ENCODE measurements around the gene RNF4. TPM values are rescaled to one million over a fixed set of nuclear protein-coding genes. Genes with fewer than 3 reads are reported as not detected.
A peak's percentile ranks its signal among the peaks of the same experiment; 100 is the strongest.

The RNF4 gene
- total RNA-seq, 2 donors from 2014 or later: 102 to 117 TPM

- H3K4me3 Mint-ChIP-seq: peak overlapping the region; percentile 5
- peak overlapping the region; percentile 79 for H3K27ac Mint-ChIP-seq
- H3K9me3 ChIP-seq (ENCODE audit: control insufficient read depth, low read length, poor library complexity, severe bottlenecking): no peaks in the 10 kb centered on the region
- peaks cover 5% of the 10 kb centered on the region for H3K36me3 Mint-ChIP-seq (ENCODE audit: low read depth)
- H3K27me3 Mint-ChIP-seq: no peaks in the 10 kb centered on the region
- ATAC-seq (peak; percentile 17), DNase-seq (no peak)
- H3K4me1 Mint-ChIP-seq: peaks cover 71% of the 10 kb centered on the region
Measured at GRCh38 chr4:2478229-2478628, 9.3 kb downstream of the RNF4 start.

- H3K9me3 ChIP-seq (ENCODE audit: control insufficient read depth, low read length, poor library complexity, severe bottlenecking): no peaks in the 10 kb centered on the region
- Mint-ChIP-seq H3K27ac (peak overlapping the region; percentile 79), H3K27me3 (no peaks in the 10 kb centered on the region), H3K36me3 (ENCODE audit: low read depth) (peaks cover 5% of the 10 kb centered on the region), H3K4me3 (peak overlapping the region; percentile 67), H3K4me1 (peaks cover 78% of the 10 kb centered on the region)
- no peak for DNase-seq
- no peak for ATAC-seq
Measured at GRCh38 chr4:2480649-2481048, 11.7 kb downstream of the RNF4 start.

GRCh38 chr4:2482192-2482591 lies 13.3 kb downstream of the RNF4 start:
- ATAC-seq (no peak), DNase-seq (no peak)
- H3K27me3 Mint-ChIP-seq: no peaks in the 10 kb centered on the region
- H3K27ac Mint-ChIP-seq: peak overlapping the region; percentile 83
- H3K4me1 Mint-ChIP-seq: peaks cover 80% of the 10 kb centered on the region
- peaks cover 2% of the 10 kb centered on the region for H3K36me3 Mint-ChIP-seq (ENCODE audit: low read depth)
- peak overlapping the region; percentile 80 for H3K4me3 Mint-ChIP-seq
- H3K9me3 ChIP-seq (ENCODE audit: control insufficient read depth, low read length, poor library complexity, severe bottlenecking): no peaks in the 10 kb centered on the region

- H3K9me3 ChIP-seq (ENCODE audit: control insufficient read depth, low read length, poor library complexity, severe bottlenecking): no peaks in the 10 kb centered on the region
- peak overlapping the region; percentile 80 for H3K4me3 Mint-ChIP-seq
- DNase-seq (no peak), ATAC-seq (peak; percentile 12)
- H3K27ac Mint-ChIP-seq: peak overlapping the region; percentile 83
- H3K36me3 Mint-ChIP-seq (ENCODE audit: low read depth): peaks cover 2% of the 10 kb centered on the region
- H3K27me3 Mint-ChIP-seq: no peaks in the 10 kb centered on the region
- H3K4me1 Mint-ChIP-seq: peaks cover 79% of the 10 kb centered on the region
Measured at GRCh38 chr4:2482693-2483092, 13.8 kb downstream of the RNF4 start.

- ATAC-seq (no peak), DNase-seq (no peak)
- peak overlapping the region; percentile 83 for H3K27ac Mint-ChIP-seq
- no peaks in the 10 kb centered on the region for H3K9me3 ChIP-seq (ENCODE audit: control insufficient read depth, low read length, poor library complexity, severe bottlenecking)
- H3K27me3 Mint-ChIP-seq: no peaks in the 10 kb centered on the region
- H3K4me3 Mint-ChIP-seq: no peak overlapping the region
- peaks cover 79% of the 10 kb centered on the region for H3K4me1 Mint-ChIP-seq
- peaks cover 2% of the 10 kb centered on the region for H3K36me3 Mint-ChIP-seq (ENCODE audit: low read depth)
Measured at GRCh38 chr4:2483237-2483636, 14.3 kb downstream of the RNF4 start.

GRCh38 chr4:2484185-2484584 lies 15.3 kb downstream of the RNF4 start:
- peaks cover 72% of the 10 kb centered on the region for H3K4me1 Mint-ChIP-seq
- DNase-seq (no peak), ATAC-seq (no peak)
- H3K36me3 Mint-ChIP-seq (ENCODE audit: low read depth): peaks cover 2% of the 10 kb centered on the region
- H3K9me3 ChIP-seq (ENCODE audit: control insufficient read depth, low read length, poor library complexity, severe bottlenecking): no peaks in the 10 kb centered on the region
- peak overlapping the region; percentile 88 for H3K27ac Mint-ChIP-seq
- H3K4me3 Mint-ChIP-seq: peak overlapping the region; percentile 90
- H3K27me3 Mint-ChIP-seq: no peaks in the 10 kb centered on the region

GRCh38 chr4:2484993-2485392 lies 16.1 kb downstream of the RNF4 start:
- Mint-ChIP-seq H3K27me3 (no peaks in the 10 kb centered on the region), H3K36me3 (ENCODE audit: low read depth) (peaks cover 2% of the 10 kb centered on the region), H3K4me3 (peak overlapping the region; percentile 90), H3K27ac (peak overlapping the region; percentile 88), H3K4me1 (peaks cover 65% of the 10 kb centered on the region)
- peak; percentile 86 for ATAC-seq
- H3K9me3 ChIP-seq (ENCODE audit: control insufficient read depth, low read length, poor library complexity, severe bottlenecking): no peaks in the 10 kb centered on the region
- peak; percentile 32 to 51 (median 38) for DNase-seq

GRCh38 chr4:2485956-2486355 lies 17.1 kb downstream of the RNF4 start:
- peaks cover 59% of the 10 kb centered on the region for H3K4me1 Mint-ChIP-seq

GRCh38 chr4:2486981-2487380 lies 18.1 kb downstream of the RNF4 start:
- Mint-ChIP-seq H3K4me1 (peaks cover 49% of the 10 kb centered on the region), H3K27me3 (no peaks in the 10 kb centered on the region), H3K27ac (peak overlapping the region; percentile 89), H3K36me3 (ENCODE audit: low read depth) (no peaks in the 10 kb centered on the region), H3K4me3 (no peak overlapping the region)
- no peaks in the 10 kb centered on the region for H3K9me3 ChIP-seq (ENCODE audit: control insufficient read depth, low read length, poor library complexity, severe bottlenecking)
- DNase-seq (no peak), ATAC-seq (no peak)

More at GRCh38 chr4:2485956-2486355, 17.1 kb downstream of the RNF4 start:
- Mint-ChIP-seq H3K4me3 (peak overlapping the region; percentile 90), H3K27ac (peak overlapping the region; percentile 88), H3K27me3 (no peaks in the 10 kb centered on the region), H3K36me3 (ENCODE audit: low read depth) (peaks cover 2% of the 10 kb centered on the region)
- ATAC-seq: no peak
- DNase-seq: no peak
- no peaks in the 10 kb centered on the region for H3K9me3 ChIP-seq (ENCODE audit: control insufficient read depth, low read length, poor library complexity, severe bottlenecking)

GRCh38 chr4:2487632-2488031 lies 18.7 kb downstream of the RNF4 start:
- ATAC-seq (peak; percentile 59), DNase-seq (no peak)
- peaks cover 45% of the 10 kb centered on the region for H3K4me1 Mint-ChIP-seq
- H3K9me3 ChIP-seq (ENCODE audit: control insufficient read depth, low read length, poor library complexity, severe bottlenecking): no peaks in the 10 kb centered on the region
- H3K27ac Mint-ChIP-seq: peak overlapping the region; percentile 89
- no peak overlapping the region for H3K4me3 Mint-ChIP-seq
- no peaks in the 10 kb centered on the region for H3K27me3 Mint-ChIP-seq
- no peaks in the 10 kb centered on the region for H3K36me3 Mint-ChIP-seq (ENCODE audit: low read depth)

GRCh38 chr4:2489081-2489805 lies 20.3 kb downstream of the RNF4 start:
- no peaks in the 10 kb centered on the region for H3K9me3 ChIP-seq (ENCODE audit: control insufficient read depth, low read length, poor library complexity, severe bottlenecking)
- H3K27ac Mint-ChIP-seq: no peak overlapping the region
- H3K4me3 Mint-ChIP-seq: no peak overlapping the region
- no peaks in the 10 kb centered on the region for H3K27me3 Mint-ChIP-seq
- H3K36me3 Mint-ChIP-seq (ENCODE audit: low read depth): no peaks in the 10 kb centered on the region
- peaks cover 40% of the 10 kb centered on the region for H3K4me1 Mint-ChIP-seq
- DNase-seq (no peak), ATAC-seq (no peak)

GRCh38 chr4:2489841-2490552 lies 21.1 kb downstream of the RNF4 start:
- DNase-seq: no peak
- Mint-ChIP-seq H3K27ac (peak overlapping the region; percentile 16), H3K4me3 (no peak overlapping the region), H3K27me3 (no peaks in the 10 kb centered on the region), H3K4me1 (peaks cover 33% of the 10 kb centered on the region), H3K36me3 (ENCODE audit: low read depth) (no peaks in the 10 kb centered on the region)
- no peak for ATAC-seq
- H3K9me3 ChIP-seq (ENCODE audit: control insufficient read depth, low read length, poor library complexity, severe bottlenecking): no peaks in the 10 kb centered on the region

- H3K9me3 ChIP-seq (ENCODE audit: control insufficient read depth, low read length, poor library complexity, severe bottlenecking): no peaks in the 10 kb centered on the region
- no peak for ATAC-seq
- Mint-ChIP-seq H3K27ac (no peak overlapping the region), H3K27me3 (no peaks in the 10 kb centered on the region), H3K36me3 (ENCODE audit: low read depth) (no peaks in the 10 kb centered on the region), H3K4me1 (peaks cover 10% of the 10 kb centered on the region), H3K4me3 (peak overlapping the region; percentile 58)
- no peak for DNase-seq
Measured at GRCh38 chr4:2492970-2493369, 24.1 kb downstream of the RNF4 start.

Measured in T-helper 17 cell (primary cell).